ENCODE results near the gene GRIK4.

DNA sequence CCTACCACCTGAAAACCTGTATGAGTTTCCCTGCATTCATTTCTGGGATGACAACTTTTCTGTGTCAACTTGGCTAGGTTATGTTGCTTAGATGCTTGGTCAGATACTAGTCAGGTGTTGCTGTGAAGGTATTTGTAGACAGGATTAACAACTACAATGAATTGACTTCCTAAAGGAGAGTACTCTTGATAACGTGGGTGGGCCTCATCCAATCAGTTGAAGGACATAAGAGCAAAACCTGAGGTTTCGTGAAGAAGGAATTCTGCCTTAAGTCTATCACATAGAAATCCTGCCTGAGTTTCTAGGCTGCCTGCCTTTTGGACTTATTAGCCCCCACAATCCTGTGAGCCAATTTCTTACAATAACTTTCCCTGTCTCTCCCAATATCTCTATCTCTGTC is 431.2 kb downstream of the GRIK4 start:
- TF ChIP-seq CTCF (conservative IDR thresholded peaks at IDR 0.05; ENCODE audit: low read depth, low read length) (no peak), EZH2 (IDR thresholded peaks at IDR 0.05; ENCODE audit: low read length, unreplicated experiment) (no peak), EZH2phosphoT487 (IDR thresholded peaks at IDR 0.05; ENCODE audit: borderline replicate concordance, low read length) (no peak)

All from PC-3 (cell line).